ENCODE measurements around the gene RALGAPA2. TPM values are rescaled to one million over a fixed set of nuclear protein-coding genes. Genes with fewer than 3 reads are reported as not detected.

Gene RALGAPA2
- 8.0 and 8.9 TPM in 2 replicates for total RNA-seq

DNA sequence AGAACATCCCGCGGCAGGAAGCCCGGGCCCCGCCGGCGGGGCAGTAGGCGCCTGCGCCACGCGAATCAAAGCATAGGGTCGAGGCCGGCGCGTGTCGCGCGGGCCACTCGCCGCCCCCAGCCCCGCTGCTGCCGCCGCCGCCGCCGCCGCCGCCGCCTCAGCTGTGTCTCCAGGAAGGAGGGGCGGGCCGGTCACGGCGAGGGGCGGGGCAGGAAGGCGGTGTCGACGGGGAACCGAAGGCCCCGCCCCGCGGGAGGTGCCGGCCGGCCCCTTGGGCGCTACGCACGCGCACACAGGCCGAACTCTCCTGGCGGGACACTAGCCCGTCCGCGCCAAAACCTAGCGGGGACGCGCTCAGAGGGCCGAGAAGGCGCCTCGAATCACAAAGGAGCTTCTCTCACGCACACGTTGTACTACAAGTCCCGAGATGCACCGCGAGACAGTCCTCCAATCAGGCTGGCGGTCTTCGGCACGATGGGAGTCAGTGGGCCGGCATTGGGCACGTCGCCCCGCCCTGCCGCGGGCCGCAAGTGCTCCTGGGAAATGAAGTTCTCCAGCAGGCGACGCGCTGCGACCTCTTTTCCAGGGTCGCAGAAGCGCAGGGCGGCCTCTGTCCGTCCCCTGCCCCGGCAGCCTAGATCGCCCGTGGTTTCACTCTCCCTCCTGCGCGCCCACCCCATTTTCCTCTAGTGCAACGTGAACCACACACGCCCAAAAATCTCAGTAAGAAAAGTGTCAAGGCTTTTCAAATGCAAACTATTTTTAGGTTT lies at the start of gene RALGAPA2:
TSS of gene RALGAPA2 (minus strand) at position 171 of the 770 bp plus-strand sequence. CDS start at position 7, 164 bp downstream.

GRCh38 chr20:20367575-20368417 lies 344.6 kb downstream of the RALGAPA2 start, which contains the start of gene INSM1:
TSS of gene INSM1 (plus strand) at chr20:20368104. CDS start at chr20:20368268, 164 bp downstream.

